ENCODE results near the gene TM4SF1.

TM4SF1 gene

GRCh38 chr3:149325581-149325980 is 51.9 kb downstream of the TM4SF1 start:
- no peak overlapping the region for H3K27ac ChIP-seq (ENCODE audit: low read length)
- H3K27me3 ChIP-seq (replicated peaks; ENCODE audit: insufficient read depth, low read length), result no peaks in the 10 kb centered on the region
- TF ChIP-seq CTCF (IDR thresholded peaks at IDR 0.05; ENCODE audit: low read length) (no peak), EZH2 (optimal IDR thresholded peaks at IDR 0.05; ENCODE audit: low read depth, low read length) (no peak), EZH2phosphoT487 (IDR thresholded peaks at IDR 0.05; ENCODE audit: low read length) (no peak)
- H2AFZ ChIP-seq (ENCODE audit: low read length), result no peak overlapping the region
- no peak overlapping the region for H3K4me3 ChIP-seq (ENCODE audit: low read length)
- no peaks in the 10 kb centered on the region; the same call in 1 of the 2 replicates for H3K9me2 ChIP-seq (replicated peaks; ENCODE audit: insufficient read depth, low read length)
- no peaks in the 10 kb centered on the region for H4K20me1 ChIP-seq (ENCODE audit: insufficient read depth, low read length)
- no peaks in the 10 kb centered on the region for H3F3A ChIP-seq (ENCODE audit: insufficient read depth, low read length)
- no peak for DNase-seq
- H3K79me2 ChIP-seq (ENCODE audit: low read length), result no peaks in the 10 kb centered on the region
- no peak overlapping the region for H3K4me2 ChIP-seq (ENCODE audit: low read depth, low read length)
- no peaks in the 10 kb centered on the region for H3K4me1 ChIP-seq (ENCODE audit: low read length)
- no peaks in the 10 kb centered on the region for H3K36me3 ChIP-seq (replicated peaks; ENCODE audit: insufficient read depth, low read length)
- H3K9ac ChIP-seq (ENCODE audit: low read length), result no peak overlapping the region
- H3K9me3 ChIP-seq (replicated peaks; ENCODE audit: insufficient read depth, low read length), result no peaks in the 10 kb centered on the region

GRCh38 chr3:149324332-149324731 is 53.1 kb downstream of the TM4SF1 start:
- Histone ChIP-seq H4K20me1 (ENCODE audit: insufficient read depth, low read length) (no peaks in the 10 kb centered on the region), H3K79me2 (ENCODE audit: low read length) (no peaks in the 10 kb centered on the region), H3K4me1 (ENCODE audit: low read length) (no peaks in the 10 kb centered on the region), H3K27ac (ENCODE audit: low read length) (no peak overlapping the region), H3K9me2 (replicated peaks; ENCODE audit: insufficient read depth, low read length) (no peaks in the 10 kb centered on the region; the same call in 1 of the 2 replicates), H3K4me3 (ENCODE audit: low read length) (no peak overlapping the region), H3K4me2 (ENCODE audit: low read depth, low read length) (no peak overlapping the region), H2AFZ (ENCODE audit: low read length) (no peak overlapping the region), H3F3A (ENCODE audit: insufficient read depth, low read length) (no peaks in the 10 kb centered on the region), H3K9ac (ENCODE audit: low read length) (no peak overlapping the region), H3K27me3 (replicated peaks; ENCODE audit: insufficient read depth, low read length) (no peaks in the 10 kb centered on the region), H3K36me3 (replicated peaks; ENCODE audit: insufficient read depth, low read length) (no peaks in the 10 kb centered on the region), H3K9me3 (replicated peaks; ENCODE audit: insufficient read depth, low read length) (no peaks in the 10 kb centered on the region)
- no peak for TF ChIP-seq EZH2 (optimal IDR thresholded peaks at IDR 0.05; ENCODE audit: low read depth, low read length)
- no peak for DNase-seq

- Histone ChIP-seq H3K4me2 (ENCODE audit: low read depth, low read length) (no peak overlapping the region), H3F3A (ENCODE audit: insufficient read depth, low read length) (no peaks in the 10 kb centered on the region), H3K27me3 (replicated peaks; ENCODE audit: insufficient read depth, low read length) (no peaks in the 10 kb centered on the region), H3K79me2 (ENCODE audit: low read length) (no peaks in the 10 kb centered on the region), H3K27ac (ENCODE audit: low read length) (no peak overlapping the region), H4K20me1 (ENCODE audit: insufficient read depth, low read length) (no peaks in the 10 kb centered on the region), H2AFZ (ENCODE audit: low read length) (no peak overlapping the region), H3K9me3 (replicated peaks; ENCODE audit: insufficient read depth, low read length) (no peaks in the 10 kb centered on the region), H3K36me3 (replicated peaks; ENCODE audit: insufficient read depth, low read length) (no peaks in the 10 kb centered on the region), H3K9me2 (replicated peaks; ENCODE audit: insufficient read depth, low read length) (no peaks in the 10 kb centered on the region), H3K9ac (ENCODE audit: low read length) (no peak overlapping the region), H3K4me3 (ENCODE audit: low read length) (no peak overlapping the region), H3K4me1 (ENCODE audit: low read length) (no peaks in the 10 kb centered on the region)
- TF ChIP-seq EZH2phosphoT487 (IDR thresholded peaks at IDR 0.05; ENCODE audit: low read length), result no peak
- TF ChIP-seq EZH2 (optimal IDR thresholded peaks at IDR 0.05; ENCODE audit: low read depth, low read length), result no peak
- TF ChIP-seq CTCF (IDR thresholded peaks at IDR 0.05; ENCODE audit: low read length), result no peak
- DNase-seq, result no peak
Observed at GRCh38 chr3:149321640-149322039, 55.8 kb downstream of the TM4SF1 start.

- Histone ChIP-seq H3F3A (ENCODE audit: insufficient read depth, low read length) (no peaks in the 10 kb centered on the region), H3K36me3 (replicated peaks; ENCODE audit: insufficient read depth, low read length) (no peaks in the 10 kb centered on the region), H3K27me3 (replicated peaks; ENCODE audit: insufficient read depth, low read length) (no peaks in the 10 kb centered on the region), H2AFZ (ENCODE audit: low read length) (no peak overlapping the region), H3K4me1 (ENCODE audit: low read length) (no peaks in the 10 kb centered on the region), H3K27ac (ENCODE audit: low read length) (no peak overlapping the region), H3K79me2 (ENCODE audit: low read length) (no peaks in the 10 kb centered on the region), H3K9ac (ENCODE audit: low read length) (no peak overlapping the region), H3K4me2 (ENCODE audit: low read depth, low read length) (no peak overlapping the region), H3K9me3 (replicated peaks; ENCODE audit: insufficient read depth, low read length) (no peaks in the 10 kb centered on the region), H4K20me1 (ENCODE audit: insufficient read depth, low read length) (no peaks in the 10 kb centered on the region), H3K4me3 (ENCODE audit: low read length) (no peak overlapping the region), H3K9me2 (replicated peaks; ENCODE audit: insufficient read depth, low read length) (no peaks in the 10 kb centered on the region)
- no peak for DNase-seq
- TF ChIP-seq CTCF (IDR thresholded peaks at IDR 0.05; ENCODE audit: low read length) (no peak), EZH2phosphoT487 (IDR thresholded peaks at IDR 0.05; ENCODE audit: low read length) (no peak), EZH2 (optimal IDR thresholded peaks at IDR 0.05; ENCODE audit: low read depth, low read length) (no peak)
Observed at GRCh38 chr3:149321136-149321535, 56.3 kb downstream of the TM4SF1 start.

Measured in MM.1S (cell line).